GM12878 (cell line): ENCODE data around the gene CCL14. TPM values are rescaled to one million over a fixed set of nuclear protein-coding genes. Genes with fewer than 3 reads are reported as not detected.
A peak's percentile ranks its signal among the peaks of the same experiment; 100 is the strongest.

Source experiments
- ASH2L ChIP-seq: fragments of 300-600, 200-600 bp; sonication (generic); IDR thresholded peaks from 2 replicates; pipeline ENCODE4 v1.6.1; 2017; ENCODE audit warnings: low read depth, mild to moderate bottlenecking, borderline replicate concordance
- BACH1 ChIP-seq: fragments of 450-650 bp; IDR thresholded peaks from 2 replicates; pipeline ENCODE4 v1.6.1; 2017; ENCODE audit warnings: mild to moderate bottlenecking, borderline replicate concordance
- BCL3 ChIP-seq: IDR thresholded peaks from 2 replicates; pipeline ENCODE4 v1.6.1; 2011; ENCODE audit warnings: borderline replicate concordance, low read depth, mild to moderate bottlenecking, moderate library complexity, low read length; ENCODE audit not compliant: insufficient read depth, poor library complexity, severe bottlenecking
- CHD2 ChIP-seq: IDR thresholded peaks from 2 replicates; pipeline ENCODE4 v1.6.1; 2011; ENCODE audit warnings: low read depth, low read length, improper control_type of control experiment, borderline replicate concordance
- CHD4 ChIP-seq: fragments of 200-600 bp; sonication (generic); IDR thresholded peaks from 2 replicates; pipeline ENCODE4 v1.6.1; 2016; ENCODE audit warnings: mild to moderate bottlenecking
- DPF2 ChIP-seq: fragments of 450-650 bp; IDR thresholded peaks from 2 replicates; pipeline ENCODE4 v1.6.1; 2017; ENCODE audit warnings: mild to moderate bottlenecking
- EED ChIP-seq: sonication (generic); IDR thresholded peaks from 2 replicates; pipeline ENCODE4 v1.6.1; 2016; ENCODE audit warnings: antibody characterized with exemption, low read depth
- IKZF1 ChIP-seq: fragments of 450-650 bp; conservative IDR thresholded peaks from 2 replicates; pipeline ENCODE4 v1.6.1; 2017; ENCODE audit warnings: antibody characterized with exemption, mild to moderate bottlenecking
- IRF4 ChIP-seq: IDR thresholded peaks from 2 replicates; pipeline ENCODE4 v1.6.1; 2011; ENCODE audit warnings: low read depth, low read length
- IRF5 ChIP-seq: fragments of 450-650 bp; IDR thresholded peaks from 2 replicates; pipeline ENCODE4 v1.6.1; 2017; ENCODE audit warnings: borderline replicate concordance
- KLF5 ChIP-seq: fragments of 450-650 bp; IDR thresholded peaks from 2 replicates; pipeline ENCODE4 v1.6.1; 2014; ENCODE audit warnings: mild to moderate bottlenecking; ENCODE audit not compliant: partially characterized antibody
- PKNOX1 ChIP-seq: fragments of 450-650 bp; IDR thresholded peaks from 2 replicates; pipeline ENCODE4 v1.6.1; 2016; ENCODE audit warnings: mild to moderate bottlenecking
- POU2F2 ChIP-seq: IDR thresholded peaks from 3 replicates; pipeline ENCODE4 v1.6.1; 2011; ENCODE audit warnings: low read depth, mild to moderate bottlenecking, low read length, borderline replicate concordance
- RB1 ChIP-seq: fragments of 450-650 bp; formaldehyde crosslinking; IDR thresholded peaks from 2 replicates; pipeline ENCODE4 v1.6.1; 2017; ENCODE audit warnings: mild to moderate bottlenecking, borderline replicate concordance
- REST ChIP-seq: IDR thresholded peaks from 2 replicates; pipeline ENCODE4 v1.6.1; 2012; ENCODE audit warnings: mild to moderate bottlenecking, low read depth, low read length
- SIN3A ChIP-seq: IDR thresholded peaks from 2 replicates; pipeline ENCODE4 v1.6.1; 2012; ENCODE audit warnings: low read depth, low read length, improper control_type of control experiment
- SMARCA5 ChIP-seq: fragments of 450-650 bp; IDR thresholded peaks from 2 replicates; pipeline ENCODE4 v1.6.1; 2017; ENCODE audit warnings: mild to moderate bottlenecking
- TCF7 ChIP-seq: IDR thresholded peaks from 2 replicates; pipeline ENCODE4 v1.6.1; 2014; ENCODE audit warnings: antibody characterized with exemption, borderline replicate concordance
- USF2 ChIP-seq: IDR thresholded peaks from 2 replicates; pipeline ENCODE4 v1.6.1; 2011; ENCODE audit warnings: low read depth, low read length, improper control_type of control experiment, borderline replicate concordance
- YBX1 ChIP-seq: fragments of 450-650 bp; IDR thresholded peaks from 2 replicates; pipeline ENCODE4 v1.6.1; 2016; ENCODE audit warnings: antibody characterized with exemption
- ZBTB33 ChIP-seq: fragments of 450-650 bp; IDR thresholded peaks from 2 replicates; pipeline ENCODE4 v1.6.1; 2017; ENCODE audit warnings: mild to moderate bottlenecking
- polyA plus RNA-seq, 11 experiments: library from polyadenylated mRNA; depleted of rRNA in 4 of 11; unstranded in 6 of 11; stranded (reverse) in 5 of 11; fragments of >200 nt; fragmentation: Nextera tagmentation in 4 of 11; fragmentation: Illumina TruSeq in 1 of 11; extraction: Ambion mirVana in 4 of 11; extraction: Trizol in 1 of 11; gene quantifications; 1 replicate in 1 of 11; 2 replicates in 10 of 11; pipeline versions ENCODE4 v1.2.1 to v1.2.3, GENCODE V29; 2011 to 2016; ENCODE audit warnings: inconsistent platforms in 2 of 11, missing spikeins in 2 of 11, low read depth in 1 of 11
- total RNA-seq, 4 experiments: library from RNA; depleted of rRNA in 3 of 4; stranded (reverse); fragments of >200 nt in 3 of 4; fragmentation: Illumina TruSeq in 1 of 4; extraction: Trizol in 1 of 4; gene quantifications; 2 replicates each; pipeline versions ENCODE4 v1.2.1 to v1.2.3, GENCODE V29; 2013 to 2021

CCL14 gene
- total and polyA plus RNA-seq, 10 of the 15 experiments (the other 5 are each of a cell fraction or from before 2014, with no cell fraction given), result not detected

GRCh38 chr17:36034127-36034526 is 47.6 kb upstream of the CCL14 start (continued):
- TF ChIP-seq BCL3 (no peak), REST (no peak), IRF5 (no peak), IKZF1 (peak; percentile 95), IRF4 (peak; percentile 77; the same call in 1 of the 2 replicates), ZBTB33 (no peak), CHD4 (no peak), CHD2 (no peak), PKNOX1 (peak; percentile 62; the same call in 1 of the 2 replicates), SMARCA5 (no peak), ASH2L (no peak), POU2F2 (no peak; the same call in 2 of the 3 replicates), TCF7 (no peak), KLF5 (no peak), YBX1 (no peak), RB1 (no peak), DPF2 (peak; percentile 99), SIN3A (no peak), USF2 (no peak), BACH1 (peak; percentile 92; the same call in 1 of the 2 replicates), EED (0 out of 2 replicates have a peak, but pooled peaks have one; percentile 30)
